A549 treated with dexamethasone at 1 μM for 4 hours (cell line): ENCODE measurements around the gene ODF4. TPM values are rescaled to one million over a fixed set of nuclear protein-coding genes. Genes with fewer than 3 reads are reported as not detected.

Experiments used
- total RNA-seq: library from RNA; stranded (reverse); fragments of 200-300 nt; extraction: Qiagen RNA extraction; gene quantifications from 5 replicates; pipeline ENCODE4 v1.2.3, GENCODE V29; 2022

Gene ODF4, protein sequence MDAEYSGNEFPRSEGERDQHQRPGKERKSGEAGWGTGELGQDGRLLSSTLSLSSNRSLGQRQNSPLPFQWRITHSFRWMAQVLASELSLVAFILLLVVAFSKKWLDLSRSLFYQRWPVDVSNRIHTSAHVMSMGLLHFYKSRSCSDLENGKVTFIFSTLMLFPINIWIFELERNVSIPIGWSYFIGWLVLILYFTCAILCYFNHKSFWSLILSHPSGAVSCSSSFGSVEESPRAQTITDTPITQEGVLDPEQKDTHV
- not detected in 5 replicates for total RNA-seq

GRCh38 chr17:8339540-8339939, at the start of gene ODF4:
Gene ODF4 (plus strand): TSS chr17:8339840. CDS start chr17:8340052, 212 bp downstream.

DNA sequence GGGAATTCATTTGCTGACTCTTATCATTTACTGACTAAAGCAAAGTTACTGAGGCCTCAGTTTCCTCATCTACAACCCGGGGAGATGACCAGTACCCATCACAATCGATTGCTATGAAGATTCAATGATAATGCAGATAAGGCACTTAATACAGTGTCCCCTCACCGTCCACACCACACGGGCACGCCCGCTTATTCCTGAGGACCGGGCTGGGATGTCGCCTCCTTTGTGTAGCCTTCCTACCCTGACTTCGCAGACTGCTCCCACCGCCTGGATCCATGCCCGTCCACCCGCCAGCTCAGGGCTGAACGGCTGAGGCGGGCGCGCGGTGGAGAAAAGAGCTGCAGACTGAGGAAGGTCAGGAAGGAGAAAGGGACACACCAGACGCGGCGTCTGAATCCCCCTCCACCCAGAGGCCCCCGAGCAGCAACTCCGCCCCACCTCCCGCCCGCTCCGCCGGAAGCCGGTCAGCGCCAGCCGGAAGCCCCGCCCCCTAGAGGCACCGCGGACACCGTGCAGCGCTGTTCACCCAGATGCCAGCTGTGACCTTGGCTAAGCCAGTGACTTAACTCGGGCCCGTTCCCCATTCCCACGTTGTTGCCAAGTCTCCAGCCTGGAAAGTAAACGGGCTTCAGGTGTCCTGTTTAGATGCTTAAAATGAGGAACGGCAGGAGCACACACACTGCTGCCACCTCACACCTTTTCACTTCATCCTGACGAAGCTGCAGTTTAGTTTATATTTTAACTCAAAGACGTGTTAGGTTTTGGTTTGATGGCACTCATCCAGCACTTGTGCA, 36.8 kb downstream of the ODF4 start, which contains the start of gene KRABD2:
KRABD2 (minus strand) TSS at position 434 of the 797 bp plus-strand sequence.

GRCh38 chr17:8383143-8383822, 43.6 kb downstream of the ODF4 start, which contains the start of gene RPL26:
Gene RPL26 (minus strand): TSS chr17:8383193. CDS start chr17:8382310, 883 bp downstream.

Other genes starting within 250 kb of the ODF4 start
- gene ALOXE3, start 221.3 kb upstream of the ODF4 start, total RNA-seq: 6.0 to 10.3 TPM (median 7.6 TPM) in 5 replicates
- gene HES7, start 215.7 kb upstream of the ODF4 start, total RNA-seq: 2.3 to 4.9 TPM (median 3.7 TPM) in 5 replicates
- 42.6 to 58.0 TPM (median 56.0 TPM) in 5 replicates for gene PER1, start 187.4 kb upstream of the ODF4 start, total RNA-seq
- 23.6 to 32.3 TPM (median 29.5 TPM) in 5 replicates for gene VAMP2, start 176.9 kb upstream of the ODF4 start, total RNA-seq
- 18.5 to 21.4 TPM (median 19.6 TPM) in 5 replicates for gene TMEM107, start 163.5 kb upstream of the ODF4 start, total RNA-seq
- gene BORCS6, start 149.7 kb upstream of the ODF4 start, total RNA-seq: 6.1 to 8.1 TPM (median 7.6 TPM) in 5 replicates
- 134 to 149 TPM (median 142 TPM) in 5 replicates for gene AURKB, start 129.3 kb upstream of the ODF4 start, total RNA-seq
- 8.5 to 18.3 TPM (median 15.1 TPM) in 5 replicates for gene CTC1, start 91.8 kb upstream of the ODF4 start, total RNA-seq
- gene PFAS, start 90.6 kb upstream of the ODF4 start, total RNA-seq: 30.9 to 53.2 TPM (median 52.5 TPM) in 5 replicates
- 36.2 to 45.0 TPM (median 43.4 TPM) in 5 replicates for gene RANGRF, start 51.2 kb upstream of the ODF4 start, total RNA-seq
- 5.1 to 8.2 TPM (median 7.5 TPM) in 5 replicates for gene SLC25A35, start 44.4 kb upstream of the ODF4 start, total RNA-seq
- gene ARHGEF15, start 29.6 kb upstream of the ODF4 start, total RNA-seq: not detected in 5 replicates
- 3,442 to 4,694 TPM (median 3,587 TPM) in 5 replicates for gene RPL26, start 43.4 kb downstream of the ODF4 start, total RNA-seq
- not detected in 5 replicates for gene RNF222, start 58.0 kb downstream of the ODF4 start, total RNA-seq
- gene NDEL1, start 96.0 kb downstream of the ODF4 start, total RNA-seq: 64.5 to 74.7 TPM (median 68.3 TPM) in 5 replicates